Measurements from ENCODE around the gene DNASE1L1.

DNASE1L1 gene

DNA sequence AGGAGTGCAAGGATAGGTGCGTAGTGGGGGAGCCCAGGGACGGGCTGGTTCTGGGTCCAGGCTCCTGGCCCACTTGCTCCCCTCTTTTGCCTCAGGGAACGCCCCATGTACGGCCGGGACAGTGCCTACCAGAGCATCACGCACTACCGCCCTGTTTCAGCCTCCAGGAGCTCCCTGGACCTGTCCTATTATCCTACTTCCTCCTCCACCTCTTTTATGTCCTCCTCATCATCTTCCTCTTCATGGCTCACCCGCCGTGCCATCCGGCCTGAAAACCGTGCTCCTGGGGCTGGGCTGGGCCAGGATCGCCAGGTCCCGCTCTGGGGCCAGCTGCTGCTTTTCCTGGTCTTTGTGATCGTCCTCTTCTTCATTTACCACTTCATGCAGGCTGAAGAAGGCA, 28.3 kb downstream of the DNASE1L1 start:
- DNase-seq = no peak

DNA sequence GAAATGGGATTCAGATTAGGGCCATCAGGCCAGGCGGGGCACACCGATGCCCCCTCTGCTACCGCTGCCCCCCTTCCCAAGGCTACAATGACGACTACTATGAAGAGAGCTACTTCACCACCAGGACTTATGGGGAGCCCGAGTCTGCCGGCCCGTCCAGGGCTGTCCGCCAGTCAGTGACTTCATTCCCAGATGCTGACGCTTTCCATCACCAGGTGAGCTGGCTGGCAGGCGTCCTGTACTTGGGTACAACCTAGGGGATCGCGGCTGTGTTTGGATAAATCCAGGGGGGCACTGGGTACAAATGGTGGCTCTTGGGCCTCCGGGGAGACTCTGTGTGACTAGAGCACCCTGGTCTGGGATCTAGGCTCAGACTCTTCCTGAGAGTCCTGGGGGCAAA, 28.9 kb downstream of the DNASE1L1 start:
- no peak for DNase-seq

DNA sequence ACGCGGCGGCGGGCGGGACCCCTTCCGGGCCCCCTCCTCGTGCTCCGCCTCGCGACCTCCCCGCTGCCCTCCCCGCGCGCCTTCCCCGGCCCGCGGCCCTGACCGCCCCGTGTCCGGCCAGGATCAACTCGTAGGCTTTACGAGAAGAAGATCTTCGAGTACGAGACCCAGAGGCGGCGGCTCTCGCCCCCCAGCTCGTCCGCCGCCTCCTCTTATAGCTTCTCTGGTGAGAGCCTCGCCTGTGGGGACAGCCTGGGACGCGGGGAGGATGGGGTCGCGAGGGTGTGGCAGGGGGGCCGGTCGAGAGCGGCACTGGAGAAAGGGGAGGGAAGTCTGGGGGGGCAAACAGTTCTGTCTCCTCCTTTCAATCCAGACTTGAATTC, 29.5 kb downstream of the DNASE1L1 start:
- no peak for DNase-seq

DNA sequence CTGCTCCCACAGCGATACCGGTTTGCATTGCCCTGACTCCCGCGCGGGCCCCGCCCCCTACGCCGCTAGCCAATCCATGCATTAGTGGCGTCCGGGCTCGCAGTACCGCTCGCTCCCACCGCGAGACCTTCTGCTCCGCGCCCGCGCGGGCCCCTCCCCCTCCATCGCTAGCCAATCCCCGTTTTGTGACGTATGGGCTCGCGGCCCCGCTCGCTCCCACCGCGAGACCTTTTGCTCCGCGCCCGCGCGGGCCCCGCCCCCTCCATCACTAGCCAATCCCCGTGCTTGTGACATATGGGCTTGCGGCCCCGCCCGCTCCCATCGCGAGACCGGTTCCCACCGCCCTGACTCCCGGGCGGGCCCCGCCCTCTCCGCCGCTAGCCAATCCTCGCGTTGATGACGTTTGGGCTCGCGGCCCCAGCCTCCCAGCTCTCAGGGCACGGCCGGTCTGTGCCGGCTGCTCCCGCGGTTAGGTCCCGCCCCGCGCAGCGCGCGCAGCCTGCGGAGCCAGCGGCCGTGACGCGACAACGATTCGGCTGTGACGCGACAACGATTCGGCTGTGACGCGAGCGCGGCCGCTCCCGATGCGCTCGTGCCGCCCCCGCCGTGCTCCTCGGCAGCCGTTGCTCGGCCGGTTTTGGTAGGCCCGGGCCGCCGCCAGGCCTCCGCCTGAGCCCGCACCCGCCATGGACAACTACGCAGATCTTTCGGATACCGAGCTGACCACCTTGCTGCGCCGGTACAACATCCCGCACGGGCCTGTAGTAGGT, 30.1 kb downstream of the DNASE1L1 start, which contains the start of gene EMD:
Gene EMD (plus strand): TSS at position 497 of the 770 bp plus-strand sequence. CDS start 190 bp downstream, at position 687.
- DNase-seq = peak; percentile 96

DNA sequence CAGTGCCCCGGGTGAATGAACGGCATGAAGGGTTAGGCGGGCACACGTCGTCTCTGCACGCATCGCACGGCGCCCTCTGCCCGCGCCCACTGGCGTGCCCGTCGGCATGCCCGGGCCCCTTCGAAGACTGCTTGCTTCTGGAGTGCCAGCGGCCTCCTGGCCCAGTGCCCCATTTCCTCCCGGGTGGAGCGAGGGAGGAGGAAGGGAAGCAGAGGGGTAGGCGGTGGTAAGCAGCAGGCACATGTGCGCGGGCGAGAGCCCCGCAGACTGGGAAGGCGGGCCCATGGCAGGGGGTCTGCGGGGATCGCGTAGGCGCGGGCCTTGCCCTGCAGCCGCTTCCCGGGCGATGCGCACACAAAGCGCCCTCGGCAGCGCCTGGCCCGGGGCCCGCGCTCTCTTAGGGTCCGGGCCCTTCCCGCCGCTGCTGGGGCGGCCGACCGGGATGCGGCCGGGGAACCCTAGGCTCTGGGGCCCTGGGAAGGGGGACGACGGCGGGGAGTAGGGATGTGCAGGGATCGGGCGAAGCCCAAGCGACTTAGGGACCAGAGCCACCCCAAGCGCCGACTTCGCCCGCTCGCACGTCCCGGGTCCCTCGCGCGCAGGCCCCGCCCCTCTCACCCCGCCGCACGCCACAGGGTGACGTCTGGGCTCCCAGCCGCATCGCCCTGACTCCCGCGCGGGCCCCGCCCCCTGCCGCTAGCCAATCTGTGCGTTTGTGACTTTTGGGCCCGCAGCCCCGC, 30.8 kb downstream of the DNASE1L1 start:
- peak; percentile 48 for DNase-seq

DNA sequence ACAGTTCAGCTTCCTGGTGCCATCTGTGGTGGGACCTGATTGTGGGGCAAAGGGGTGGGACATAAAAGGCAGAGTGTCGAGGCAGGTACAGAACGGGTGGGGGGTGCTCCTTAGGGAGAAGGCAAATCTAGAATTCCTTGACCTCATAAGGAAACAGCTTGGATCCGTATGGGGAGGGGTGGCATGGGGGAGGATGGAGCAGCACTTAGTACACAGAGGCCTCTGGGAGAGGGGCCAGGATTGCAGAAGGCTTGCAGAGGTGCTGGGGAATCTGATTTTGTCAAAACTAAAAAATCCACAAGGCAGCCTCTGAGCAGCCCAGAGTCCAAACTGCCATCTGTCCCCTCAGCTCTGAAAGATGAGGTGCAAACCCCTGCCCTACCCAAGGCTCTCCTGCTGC, 32.3 kb downstream of the DNASE1L1 start:
- DNase-seq = no peak

DNA sequence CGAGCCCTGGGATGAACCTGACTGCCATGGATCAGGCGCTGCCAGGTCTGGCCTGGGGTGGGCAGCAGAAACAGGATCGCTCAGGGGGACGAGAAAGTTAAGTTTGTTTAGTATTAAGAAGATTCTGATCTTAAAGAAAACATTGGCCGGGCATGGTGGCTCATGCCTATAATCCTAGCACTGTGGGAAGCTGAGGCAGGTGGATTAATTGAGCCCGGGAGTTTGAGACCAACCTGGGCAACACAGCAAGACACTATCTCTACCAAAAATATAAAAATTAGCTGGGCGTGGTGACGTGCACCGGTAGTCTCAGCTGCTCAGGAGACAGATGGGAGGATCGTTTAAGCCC, 33.9 kb downstream of the DNASE1L1 start:
- no peak for DNase-seq

DNA sequence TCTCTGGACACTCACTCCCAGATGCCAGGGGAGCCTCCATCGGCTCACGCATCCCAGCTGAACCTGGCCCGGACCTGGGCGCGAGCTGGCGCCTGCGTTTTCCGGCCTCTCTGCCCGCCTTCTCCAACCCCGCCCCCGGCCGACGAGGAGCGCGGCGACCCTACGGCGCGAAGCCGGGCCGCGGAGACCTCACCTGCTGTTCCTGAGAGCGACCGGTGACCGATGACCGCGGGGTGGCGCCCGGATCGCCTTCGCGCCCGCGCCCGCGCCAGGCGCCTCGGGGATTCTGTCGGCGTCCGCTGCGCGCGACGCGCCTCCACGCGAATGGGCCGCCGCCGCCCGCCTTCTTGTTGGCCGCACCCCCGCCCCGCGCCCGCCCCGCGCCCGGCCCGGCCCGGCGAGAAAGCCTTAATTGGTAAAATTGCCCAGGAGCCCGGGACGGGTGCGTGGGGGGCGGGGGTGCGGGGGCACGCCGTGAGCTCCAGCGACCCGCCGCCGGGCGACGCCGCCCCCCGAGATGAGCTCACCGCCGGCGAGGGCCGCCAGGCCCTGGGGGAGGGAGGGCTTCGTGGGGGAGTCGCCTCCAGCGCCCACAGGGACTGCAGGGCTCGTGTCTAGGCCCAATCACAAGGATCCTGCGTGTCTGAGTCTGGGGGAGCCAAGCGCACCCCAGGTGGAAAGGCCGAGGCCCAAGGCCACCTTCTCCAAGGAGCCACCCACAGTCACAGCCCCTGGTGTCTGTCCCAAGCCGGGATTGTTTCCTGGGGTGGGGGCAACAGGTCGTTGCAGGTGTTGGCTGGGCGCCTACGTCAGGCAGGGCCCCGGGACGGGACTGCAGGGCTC, 34.5 kb downstream of the DNASE1L1 start, which contains the start of gene FLNA:
Gene FLNA (minus strand): TSS at position 322 of the 843 bp plus-strand sequence. CDS start 3,389 bp downstream, outside the sequence.
- DNase-seq = no peak

DNA sequence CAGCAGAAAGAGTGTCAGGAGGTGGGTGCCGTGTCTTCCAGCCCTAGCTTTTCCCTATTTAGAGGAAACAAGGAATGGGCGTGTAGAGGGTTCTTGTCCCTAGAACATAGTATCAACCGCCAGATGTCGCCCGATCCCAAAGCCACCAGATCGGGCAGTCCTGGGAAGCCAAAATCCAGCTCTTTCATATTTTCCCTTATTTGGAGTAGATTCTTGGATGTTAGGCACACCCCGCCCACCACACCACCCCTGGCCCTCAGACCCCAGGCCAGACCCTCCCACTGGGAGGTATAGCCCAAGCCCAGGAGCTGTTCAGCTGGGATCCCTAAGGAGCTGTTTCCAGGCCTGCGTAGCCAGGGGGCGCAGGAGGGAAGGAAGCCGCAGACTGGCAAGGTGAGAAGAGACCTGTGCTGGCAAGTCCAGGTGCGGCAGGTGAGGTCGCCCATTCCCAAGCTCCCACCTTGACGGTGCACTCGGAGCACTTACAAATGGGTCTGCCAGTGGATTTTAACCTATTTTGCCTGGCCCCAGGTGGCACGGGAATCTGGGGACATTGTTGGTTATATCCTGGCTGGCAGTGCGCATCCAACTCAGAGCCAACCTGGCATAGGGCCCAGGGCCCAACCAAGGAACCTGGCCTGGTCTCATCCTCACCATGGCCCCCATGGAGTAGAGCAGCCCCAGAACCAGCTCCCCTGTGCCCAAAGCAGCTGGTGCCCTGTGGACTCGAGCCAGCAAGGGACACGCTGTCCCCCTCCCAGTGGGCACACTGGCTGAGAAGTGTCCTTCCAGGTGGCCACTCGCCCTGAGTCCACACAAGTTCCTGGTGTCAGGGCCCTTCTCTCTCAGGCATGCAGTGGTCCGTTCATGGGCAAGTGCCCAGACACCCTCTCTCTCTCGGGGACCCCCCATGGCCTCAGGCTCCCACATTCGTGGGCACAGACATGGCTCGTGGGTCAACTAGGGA, 35.4 kb downstream of the DNASE1L1 start:
- DNase-seq = peak; percentile 64

DNA sequence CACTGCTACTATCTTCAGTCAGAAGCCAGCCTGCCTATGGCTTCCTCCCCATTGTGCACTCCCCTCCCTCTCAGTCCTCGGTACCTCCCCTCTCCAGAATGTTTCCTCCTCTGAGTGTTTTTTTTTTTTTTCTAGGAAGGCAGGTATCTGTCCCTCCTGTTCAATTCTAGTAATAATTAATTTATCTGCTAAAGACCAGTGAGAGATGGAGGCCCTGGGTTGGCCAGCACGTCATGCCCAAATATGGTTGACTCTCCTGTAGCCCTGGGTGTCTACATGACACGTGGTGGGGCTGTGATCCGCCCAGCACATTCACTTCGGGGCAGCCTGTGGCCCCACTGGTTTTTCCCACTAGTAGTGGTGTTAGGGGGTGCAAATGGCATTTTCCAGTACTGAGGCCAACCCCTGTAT, 36.4 kb downstream of the DNASE1L1 start:
- DNase-seq = peak; percentile 62

DNA sequence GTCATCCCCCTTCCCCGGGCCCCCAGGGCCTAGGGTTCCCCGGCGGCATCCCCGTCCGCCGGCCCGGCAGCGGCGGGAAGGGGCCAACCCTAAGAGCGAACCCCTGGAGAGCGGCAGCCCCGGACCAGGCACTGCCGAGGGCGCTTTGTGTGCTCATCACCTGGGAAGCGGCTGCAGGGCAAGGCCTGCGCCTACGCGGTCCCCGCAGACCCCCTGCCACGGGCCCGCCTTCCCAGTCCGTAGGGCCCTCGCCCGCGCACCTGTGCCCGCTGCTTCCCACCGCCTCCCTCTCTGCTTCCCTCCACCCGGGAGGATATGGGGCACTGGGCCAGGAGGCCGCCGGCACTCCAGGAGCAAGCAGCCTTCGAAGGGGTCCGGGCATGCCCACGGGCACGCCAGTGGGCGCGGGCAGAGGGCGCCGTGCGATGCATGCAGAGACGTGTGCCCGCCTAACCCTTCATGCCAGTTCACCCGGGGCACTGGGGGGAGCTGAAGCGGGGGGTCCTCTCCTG, 37.2 kb downstream of the DNASE1L1 start:
- no peak for DNase-seq

DNA sequence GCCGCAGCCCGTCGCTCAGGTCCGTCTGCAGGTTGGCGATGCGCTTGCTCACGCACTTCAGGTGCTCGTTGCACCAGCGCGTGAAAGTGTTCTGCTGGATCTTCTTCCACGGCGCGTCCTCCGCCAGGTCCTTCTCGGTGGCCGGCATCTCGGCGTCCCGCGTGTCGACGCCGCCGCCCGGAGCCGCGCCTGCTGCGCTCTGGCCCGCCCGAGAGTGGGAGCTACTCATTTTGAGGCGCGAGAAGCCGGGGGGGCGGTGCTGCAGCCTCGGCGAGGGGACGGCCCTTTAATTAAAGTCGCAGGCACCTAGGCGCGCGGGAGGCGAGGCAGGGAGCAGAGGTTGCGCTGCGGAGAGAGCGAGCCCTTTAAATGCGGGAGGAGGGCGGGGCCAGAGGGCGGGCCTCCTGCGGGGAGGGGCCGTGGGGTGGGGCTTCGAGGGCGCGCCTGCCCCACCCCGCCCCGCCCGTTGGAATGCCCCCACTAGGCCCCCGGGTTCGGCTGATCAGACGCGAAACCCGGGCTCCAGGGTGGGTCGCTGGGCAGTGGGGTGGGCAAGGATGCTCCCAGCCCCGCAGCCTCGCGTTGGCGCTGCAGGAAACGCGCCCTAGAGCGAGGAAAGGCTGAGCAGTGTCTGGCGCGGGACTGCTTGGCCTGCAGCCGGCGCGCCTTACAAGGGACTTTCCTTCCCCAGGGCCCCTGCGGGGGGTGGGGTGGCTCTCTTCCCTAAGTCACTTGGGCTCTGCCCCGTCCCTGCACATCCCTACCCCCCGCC, 37.9 kb downstream of the DNASE1L1 start:
- DNase-seq = peak; percentile 92

DNA sequence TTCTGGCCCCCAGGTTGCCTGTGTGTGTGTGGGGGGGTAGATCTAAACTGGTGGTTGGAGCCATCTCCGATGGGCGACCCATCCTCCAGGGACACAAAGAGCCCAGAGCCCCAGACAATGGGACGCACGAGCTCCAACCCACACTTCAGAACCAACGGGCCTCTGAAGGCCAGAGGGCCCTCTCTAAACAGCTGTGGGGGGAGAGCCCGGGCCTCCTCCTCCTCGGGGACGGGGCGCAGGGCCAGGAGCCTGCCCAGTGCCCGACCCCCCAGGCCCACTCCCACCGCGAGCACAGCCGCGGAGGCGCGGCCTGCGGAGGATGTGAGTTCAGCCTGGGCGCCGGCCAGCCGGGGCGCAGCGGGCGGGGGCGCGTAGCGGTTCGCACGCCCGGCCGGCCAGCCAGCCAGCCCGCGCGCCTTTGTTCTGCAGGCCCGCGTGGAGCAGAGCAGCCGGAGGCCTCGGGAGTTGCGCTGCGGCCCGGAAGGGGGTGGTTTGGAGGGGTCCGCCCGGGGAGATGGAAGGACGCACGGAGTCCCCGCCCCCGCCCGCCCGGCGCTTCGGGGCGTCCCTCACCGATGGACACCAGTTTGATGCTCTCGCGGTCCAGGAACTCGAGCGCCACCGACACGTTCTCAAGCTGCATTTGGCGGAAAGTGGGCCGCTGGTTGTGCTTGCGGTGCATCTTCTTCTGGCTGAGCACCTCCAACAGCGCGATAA, 38.6 kb downstream of the DNASE1L1 start:
- no peak for DNase-seq

DNA sequence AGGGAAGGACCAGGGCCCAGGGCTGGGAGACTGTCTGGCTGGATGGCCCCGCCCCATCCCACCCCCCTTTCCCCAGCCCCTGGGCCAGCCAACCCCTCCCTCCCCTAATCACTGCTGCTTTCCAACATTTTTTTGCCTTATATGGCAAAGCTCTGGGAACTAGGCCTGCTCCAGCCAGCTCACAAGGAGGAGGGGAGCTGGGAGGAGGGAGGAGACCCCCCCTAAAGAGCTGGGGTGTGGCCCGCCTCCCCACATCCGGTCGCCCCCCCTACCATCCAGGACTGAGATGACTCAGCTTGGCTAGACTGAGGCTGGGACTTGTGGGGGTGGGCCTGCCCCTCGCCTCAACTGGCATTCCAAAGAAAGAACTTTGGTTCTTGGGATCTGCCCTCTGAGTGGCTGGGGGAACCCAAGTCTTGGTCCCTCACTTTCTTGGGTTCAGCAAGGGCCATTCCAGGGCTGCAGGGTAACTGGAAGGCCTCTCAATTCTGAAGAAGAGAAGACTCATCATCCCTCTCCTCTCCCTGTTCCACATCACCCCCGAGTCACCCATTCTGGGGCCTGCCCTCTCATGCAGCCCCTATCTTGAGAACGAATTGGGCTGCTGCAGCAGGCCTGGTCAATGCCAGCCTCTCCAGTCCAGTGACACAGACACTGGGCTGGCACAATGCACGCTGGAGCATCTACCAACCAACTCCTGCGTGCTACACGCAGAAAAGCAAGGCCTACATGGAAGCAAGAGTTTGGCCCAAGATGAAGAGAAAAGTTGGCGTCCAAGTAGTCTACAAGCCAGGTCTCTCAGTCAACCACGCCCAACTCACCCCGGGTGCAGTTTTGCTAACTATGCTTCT, 39.4 kb downstream of the DNASE1L1 start:
- peak; percentile 71 for DNase-seq

DNA sequence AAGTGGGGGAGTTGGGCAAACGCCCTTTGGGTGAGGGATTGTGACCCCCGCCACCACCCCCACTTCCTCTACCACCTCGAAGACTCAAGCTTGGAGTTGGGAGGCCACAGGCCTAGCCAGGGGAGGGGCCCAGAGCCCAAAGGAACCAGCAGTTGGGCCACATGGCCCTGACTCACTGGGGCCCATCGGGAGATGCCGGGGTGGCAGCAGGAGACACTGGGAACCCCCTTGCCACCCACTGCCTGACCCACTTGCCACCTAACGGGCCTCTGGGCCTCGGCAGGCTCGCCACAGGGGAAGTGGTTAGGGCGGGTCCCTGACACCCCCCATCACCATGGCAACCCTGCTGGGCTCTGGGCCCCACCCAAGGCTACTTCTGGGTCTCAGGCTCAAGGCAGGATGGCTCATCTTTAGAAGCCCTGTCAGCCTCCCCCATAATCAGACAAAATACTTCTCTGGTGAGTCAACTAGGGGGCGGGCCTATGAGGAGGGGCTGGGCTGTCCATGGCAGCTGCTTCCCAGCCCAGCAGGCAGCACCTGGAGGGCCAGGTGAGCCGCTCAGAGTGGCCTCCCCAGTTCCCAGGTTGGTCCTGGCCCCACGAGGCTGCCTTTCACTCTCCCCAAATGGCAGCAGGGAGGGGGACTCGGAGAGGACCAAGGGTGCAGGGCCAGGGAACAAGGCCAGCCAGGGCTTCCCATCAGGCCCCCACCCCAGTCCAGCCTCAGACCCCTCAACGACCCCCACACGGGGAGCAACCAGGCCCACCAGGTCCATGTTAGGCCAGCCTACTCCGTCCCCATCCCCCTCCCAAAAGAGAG, 40.2 kb downstream of the DNASE1L1 start:
- DNase-seq = peak; percentile 94

DNA sequence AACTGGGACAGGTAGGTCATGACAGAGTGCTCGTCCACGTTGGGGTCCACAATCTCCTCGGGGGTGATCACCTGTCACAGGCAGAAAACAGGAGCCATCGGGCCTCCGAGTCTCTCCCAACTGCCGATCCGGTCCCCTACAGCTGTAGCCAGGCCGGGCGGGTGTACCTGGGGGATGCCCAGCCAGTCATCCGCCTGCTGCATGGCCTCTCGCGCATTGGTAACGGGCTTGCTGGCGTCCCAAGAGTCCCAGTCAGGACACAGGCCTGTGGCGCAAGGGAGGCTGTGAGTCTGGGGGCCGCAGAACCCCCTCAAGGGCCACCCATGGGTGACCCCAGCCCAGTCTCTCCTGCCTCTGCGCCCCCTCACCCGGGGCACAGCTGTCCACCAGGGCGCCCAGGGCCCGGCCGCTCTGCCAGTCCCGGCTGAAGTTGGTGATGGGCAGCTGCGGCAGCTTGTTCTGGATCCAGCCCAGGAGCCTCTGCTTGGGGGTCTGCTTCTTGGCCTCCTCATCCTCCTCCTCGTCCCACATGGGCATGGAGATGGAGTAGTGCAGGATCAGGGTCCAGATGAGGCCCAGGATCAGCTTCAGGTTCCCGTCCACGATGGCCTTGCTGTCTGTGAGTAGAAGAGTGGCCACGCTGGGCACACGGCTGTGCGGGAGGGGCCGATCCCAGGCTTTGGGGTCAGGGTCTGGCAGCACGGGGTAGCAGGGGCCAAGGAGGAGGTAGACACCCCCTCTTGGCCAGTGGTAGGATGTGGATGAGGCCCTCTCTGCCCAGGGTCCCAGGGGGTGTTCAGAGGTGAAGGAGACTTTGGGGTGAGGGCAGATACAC, 41.4 kb downstream of the DNASE1L1 start:
- no peak for DNase-seq

DNA sequence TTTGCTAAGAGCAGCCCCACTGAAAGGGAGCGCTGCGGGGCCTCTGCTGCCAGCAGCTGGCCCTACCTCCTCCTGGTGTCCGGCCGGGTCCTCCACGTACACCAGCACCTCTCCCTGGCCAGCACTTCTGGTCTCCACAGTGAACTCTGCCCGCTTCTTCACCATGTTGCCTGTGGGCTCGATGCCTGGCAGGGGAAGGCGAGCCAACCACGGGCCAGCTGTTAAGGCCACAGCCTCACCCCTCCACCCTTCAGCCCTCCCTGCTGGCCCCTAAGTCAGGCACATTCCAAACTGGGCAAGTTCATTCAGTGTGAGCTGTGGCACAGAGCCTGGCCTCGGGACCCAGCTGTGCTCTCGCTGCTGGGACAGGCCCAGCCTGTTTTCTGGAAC, 42.4 kb downstream of the DNASE1L1 start:
- peak; percentile 23 for DNase-seq

Data from hematopoietic multipotent progenitor cell treated with erythropoietin and hydrocortisone succinate and interleukin-3 and kit ligand, for 8 days (in vitro differentiated cells).